Mesothelial cell of epicardium (in vitro differentiated cells): Measurements from ENCODE around the gene CLIC3. TPM values are rescaled to one million over a fixed set of nuclear protein-coding genes. Genes with fewer than 3 reads are reported as not detected.

Experiments
- DNase-seq, 2 experiments: peaks; one replicate each; pipeline ENCODE4 v3.0.0; 2021; ENCODE audit warnings: low spot score in 2 of 2; ENCODE audit not compliant: unreplicated experiment in 2 of 2
- H3K27ac Mint-ChIP-seq: 2 replicates; pipeline ENCODE4 v1.8.0; 2021; ENCODE audit warnings: mixed read lengths
- H3K27me3 Mint-ChIP-seq: 2 replicates; pipeline ENCODE4 v1.8.0; 2021; ENCODE audit warnings: low read depth, mixed read lengths
- H3K36me3 Mint-ChIP-seq: 2 replicates; pipeline ENCODE4 v1.8.0; 2021; ENCODE audit warnings: mixed read lengths
- H3K4me1 Mint-ChIP-seq: 2 replicates; pipeline ENCODE4 v1.8.0; 2021; ENCODE audit warnings: mixed read lengths
- H3K4me3 Mint-ChIP-seq: 2 replicates; pipeline ENCODE4 v1.8.0; 2021; ENCODE audit warnings: mild to moderate bottlenecking, moderate library complexity, mixed read lengths
- H3K9me3 Mint-ChIP-seq: 2 replicates; pipeline ENCODE4 v1.8.0; 2021; ENCODE audit warnings: mixed read lengths
- total RNA-seq: library from RNA; stranded (reverse); gene quantifications from 3 replicates; pipeline ENCODE4 v1.2.1, GENCODE V29; 2021
- TF ChIP-seq, protein P1 (sequence below): fragments of 200-600 bp; sonication (generic); IDR thresholded peaks from one replicate; pipeline ENCODE4 v1.5.0; 2021; ENCODE audit warnings: antibody characterized with exemption; ENCODE audit not compliant: unreplicated experiment

Gene CLIC3
- total RNA-seq, 1 donor from 2014 or later, result 2.9 TPM

GRCh38 chr9:137030006-137030405 is 33.6 kb upstream of the CLIC3 start:
- no peaks in the 10 kb centered on the region for H3K27me3 Mint-ChIP-seq
- TF ChIP-seq, protein P1, sequence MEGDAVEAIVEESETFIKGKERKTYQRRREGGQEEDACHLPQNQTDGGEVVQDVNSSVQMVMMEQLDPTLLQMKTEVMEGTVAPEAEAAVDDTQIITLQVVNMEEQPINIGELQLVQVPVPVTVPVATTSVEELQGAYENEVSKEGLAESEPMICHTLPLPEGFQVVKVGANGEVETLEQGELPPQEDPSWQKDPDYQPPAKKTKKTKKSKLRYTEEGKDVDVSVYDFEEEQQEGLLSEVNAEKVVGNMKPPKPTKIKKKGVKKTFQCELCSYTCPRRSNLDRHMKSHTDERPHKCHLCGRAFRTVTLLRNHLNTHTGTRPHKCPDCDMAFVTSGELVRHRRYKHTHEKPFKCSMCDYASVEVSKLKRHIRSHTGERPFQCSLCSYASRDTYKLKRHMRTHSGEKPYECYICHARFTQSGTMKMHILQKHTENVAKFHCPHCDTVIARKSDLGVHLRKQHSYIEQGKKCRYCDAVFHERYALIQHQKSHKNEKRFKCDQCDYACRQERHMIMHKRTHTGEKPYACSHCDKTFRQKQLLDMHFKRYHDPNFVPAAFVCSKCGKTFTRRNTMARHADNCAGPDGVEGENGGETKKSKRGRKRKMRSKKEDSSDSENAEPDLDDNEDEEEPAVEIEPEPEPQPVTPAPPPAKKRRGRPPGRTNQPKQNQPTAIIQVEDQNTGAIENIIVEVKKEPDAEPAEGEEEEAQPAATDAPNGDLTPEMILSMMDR, result no peak
- peaks cover 8% of the 10 kb centered on the region for H3K4me1 Mint-ChIP-seq
- H3K27ac Mint-ChIP-seq, result no peak overlapping the region
- H3K9me3 Mint-ChIP-seq, result no peaks in the 10 kb centered on the region
- no peak overlapping the region for H3K4me3 Mint-ChIP-seq
- H3K36me3 Mint-ChIP-seq, result no peaks in the 10 kb centered on the region
- DNase-seq, result no peak

- H3K9me3 Mint-ChIP-seq, result no peaks in the 10 kb centered on the region
- H3K4me1 Mint-ChIP-seq, result peaks cover 8% of the 10 kb centered on the region
- H3K4me3 Mint-ChIP-seq, result peak overlapping the region; percentile 68
- no peaks in the 10 kb centered on the region for H3K36me3 Mint-ChIP-seq
- TF ChIP-seq, protein P1, result peak; percentile 85
- H3K27ac Mint-ChIP-seq, result no peak overlapping the region
- H3K27me3 Mint-ChIP-seq, result no peaks in the 10 kb centered on the region
- DNase-seq, result peak; percentile 45 to 81
Measured at GRCh38 chr9:137029058-137029936, 32.9 kb upstream of the CLIC3 start.

- no peaks in the 10 kb centered on the region for H3K36me3 Mint-ChIP-seq
- H3K4me1 Mint-ChIP-seq, result peaks cover 8% of the 10 kb centered on the region
- H3K27me3 Mint-ChIP-seq, result no peaks in the 10 kb centered on the region
- H3K4me3 Mint-ChIP-seq, result peak overlapping the region; percentile 68
- peak; percentile 59 to 72 for DNase-seq
- no peaks in the 10 kb centered on the region for H3K9me3 Mint-ChIP-seq
- no peak overlapping the region for H3K27ac Mint-ChIP-seq
- TF ChIP-seq, protein P1, result no peak
Measured at GRCh38 chr9:137028263-137029057, 32.1 kb upstream of the CLIC3 start.

DNA sequence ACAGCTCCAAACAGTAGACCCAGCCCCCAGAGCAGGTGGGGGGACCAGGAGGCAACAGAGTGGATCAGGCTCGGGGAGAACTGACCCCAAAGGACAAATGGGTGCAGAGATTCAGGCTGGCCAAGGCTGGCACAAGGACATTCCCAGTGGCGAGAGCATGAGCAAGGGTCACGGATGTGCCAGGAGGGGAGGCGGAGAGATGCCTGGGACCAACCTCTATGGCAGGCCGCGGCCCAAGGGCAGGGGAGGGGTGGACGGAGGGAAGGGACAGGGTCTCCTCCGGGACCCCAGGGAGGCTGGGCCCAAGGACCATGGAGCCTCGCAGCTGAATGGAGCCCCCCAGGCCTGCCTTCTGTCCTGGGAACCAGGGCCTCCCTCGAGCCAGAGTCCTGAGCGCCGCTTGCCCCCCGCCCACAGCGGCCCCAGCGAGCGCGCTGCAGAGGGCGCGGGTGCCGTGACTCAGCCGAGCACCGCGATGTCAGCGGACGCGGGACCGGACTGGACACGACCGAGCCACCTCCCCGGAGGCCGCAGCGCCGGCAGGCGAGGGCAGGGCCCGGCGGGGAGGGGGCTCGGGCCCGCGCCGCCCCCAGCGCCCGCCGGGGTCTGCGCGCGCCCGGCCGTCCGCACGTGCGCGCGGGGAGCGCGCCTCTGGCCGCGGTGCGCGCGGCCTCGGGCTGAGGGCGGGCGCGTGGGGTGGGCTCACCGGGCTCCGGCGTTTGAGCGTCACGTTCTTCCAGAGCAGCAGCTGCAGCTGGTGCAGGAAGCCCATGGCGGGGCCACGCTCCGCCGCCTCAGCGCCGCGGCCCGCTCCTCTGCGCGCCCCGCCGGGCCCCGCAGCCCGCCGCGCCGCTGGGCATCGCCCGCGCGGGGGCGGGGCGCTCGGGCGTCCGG is 31.2 kb upstream of the CLIC3 start, which contains the start of gene ABCA2:
Gene ABCA2, minus strand, starts transcription at position 869 of the 894 bp plus-strand sequence. Its CDS starts 97 bp downstream, at position 772.
- TF ChIP-seq, protein P1, result no peak
- Mint-ChIP-seq H3K27ac (peak within 1 kb of the TSS; percentile 47), H3K27me3 (no peaks in the 10 kb centered on the region), H3K4me1 (peaks cover 8% of the 10 kb centered on the region), H3K36me3 (no peaks in the 10 kb centered on the region), H3K9me3 (no peaks in the 10 kb centered on the region), H3K4me3 (peak within 1 kb of the TSS; percentile 77)
- no peak for DNase-seq

DNA sequence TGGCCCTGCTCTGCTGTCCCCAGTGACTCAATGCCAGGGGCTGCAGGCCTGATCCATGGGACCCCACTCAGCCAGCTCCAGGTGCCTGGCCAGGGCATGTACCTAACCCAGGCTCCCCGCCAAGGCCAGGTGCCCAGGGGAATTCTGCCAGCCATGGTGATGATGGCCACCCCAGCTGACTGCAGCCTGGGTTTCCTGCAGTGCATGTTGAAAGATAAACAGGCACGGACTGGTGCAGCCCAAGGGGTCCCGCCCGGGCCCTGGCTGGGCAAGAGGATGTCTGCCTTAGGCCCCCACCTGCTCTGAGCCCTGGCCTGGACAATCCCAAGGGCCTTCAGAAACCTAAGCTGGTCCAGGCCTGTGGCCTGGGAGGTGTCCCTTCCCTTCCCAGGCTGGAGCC is 30.5 kb upstream of the CLIC3 start:
- H3K27me3 Mint-ChIP-seq, result no peaks in the 10 kb centered on the region
- TF ChIP-seq, protein P1, result no peak
- H3K4me1 Mint-ChIP-seq, result peaks cover 8% of the 10 kb centered on the region
- H3K9me3 Mint-ChIP-seq, result no peaks in the 10 kb centered on the region
- H3K36me3 Mint-ChIP-seq, result no peaks in the 10 kb centered on the region
- no peak for DNase-seq
- H3K27ac Mint-ChIP-seq, result no peak overlapping the region
- H3K4me3 Mint-ChIP-seq, result peak overlapping the region; percentile 77
